Uterus (tissue), 2 donors: ENCODE measurements around the gene KCNAB1.

ENCODE experiments used
- CTCF ChIP-seq, 4 experiments: fragments of 200-600 bp in 2 of 4; fragments of 450-650 bp in 2 of 4; sonication (generic) in 2 of 4; IDR thresholded peaks; one replicate each; pipeline ENCODE4 v1.5.1; 2016 to 2019; ENCODE audit warnings: antibody characterized with exemption in 4 of 4, mild to moderate bottlenecking in 2 of 4, moderate library complexity in 1 of 4
- POLR2A ChIP-seq, 2 donors: fragments of 450-650 bp; IDR thresholded peaks; one replicate each; pipeline ENCODE4 v1.6.1; 2016; ENCODE audit warnings: antibody characterized with exemption in 2 of 2, mild to moderate bottlenecking in 1 of 2, moderate library complexity in 1 of 2

- TF ChIP-seq CTCF (IDR thresholded peaks at IDR 0.05) (no peak), POLR2A (IDR thresholded peaks at IDR 0.05) (no peak)
These were observed 428.5 kb downstream of the KCNAB1 start for GRCh38 chr3:156548902-156549301.
